Measurements from ENCODE around the gene ACSS1.

The ACSS1 gene

DNA sequence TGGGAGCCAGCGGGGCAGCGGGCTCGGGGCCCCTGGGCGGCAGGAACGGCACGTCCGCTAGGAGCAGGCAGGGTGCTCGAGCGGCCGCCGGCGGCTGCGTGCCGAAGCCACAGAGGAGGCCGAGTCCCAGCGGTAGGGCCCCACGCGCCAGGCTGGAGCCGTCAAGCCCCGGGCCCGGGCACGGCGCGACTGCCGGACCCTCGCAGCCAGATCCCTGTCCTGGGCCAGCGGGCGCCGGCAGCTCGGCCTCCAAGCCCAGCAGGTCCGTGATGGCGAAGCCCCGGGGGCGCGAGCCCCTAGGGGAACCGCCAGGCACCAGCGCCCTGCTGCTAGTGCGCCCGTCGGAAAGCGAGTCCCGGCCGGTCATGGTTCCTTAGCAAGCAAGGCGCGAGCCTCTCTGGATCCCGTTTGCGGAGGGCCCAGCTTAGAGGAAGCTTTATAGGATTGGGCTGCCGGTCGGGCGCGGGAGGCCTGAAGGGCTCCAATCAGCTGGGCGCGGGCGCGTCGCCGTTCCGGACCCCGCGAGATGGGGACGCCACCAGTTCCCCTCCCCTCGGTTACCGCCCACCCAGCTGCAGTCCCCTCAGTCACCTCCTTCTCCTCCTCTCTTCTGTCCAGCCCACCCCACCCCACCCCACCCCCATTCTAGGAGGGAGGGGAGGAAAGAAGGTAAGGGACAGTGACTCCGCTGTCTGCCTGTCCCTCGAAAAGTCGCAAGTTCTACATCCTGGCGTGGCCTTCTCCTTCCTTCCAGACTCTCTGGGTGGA lies 24.0 kb upstream of the ACSS1 start, which contains the start of gene VSX1:
VSX1 (minus strand) TSS at position 412 of the 768 bp plus-strand sequence; CDS start at position 367, 45 bp downstream.
- in situ Hi-C loops (cut with HindIII; ENCODE audit: low pct_ligation_motif_present, low sequenced_read_pairs) = no loop called here
- no peak for TF ChIP-seq CTCF (IDR thresholded peaks at IDR 0.05; ENCODE audit: low read depth, low read length, missing control alignments)
- Histone ChIP-seq H3K36me3 (replicated peaks) (no peaks in the 10 kb centered on the region), H3K27ac (no peak within 1 kb of the TSS), H3K27me3 (replicated peaks) (peaks cover 95% of the 10 kb centered on the region), H3K4me3 (ENCODE audit: low read depth, low read length) (no peak within 1 kb of the TSS)
- DNase-seq = no peak

- in situ Hi-C loops (cut with HindIII; ENCODE audit: low pct_ligation_motif_present, low sequenced_read_pairs) = no loop called here
- Histone ChIP-seq H3K4me3 (ENCODE audit: low read depth, low read length) (no peak overlapping the region), H3K27ac (no peak overlapping the region), H3K36me3 (replicated peaks) (no peaks in the 10 kb centered on the region), H3K27me3 (replicated peaks) (peaks cover 91% of the 10 kb centered on the region)
- TF ChIP-seq CTCF (IDR thresholded peaks at IDR 0.05; ENCODE audit: low read depth, low read length, missing control alignments) = peak; percentile 2
- DNase-seq = no peak
Observed at GRCh38 chr20:25081065-25081729, 23.3 kb upstream of the ACSS1 start.

DNA sequence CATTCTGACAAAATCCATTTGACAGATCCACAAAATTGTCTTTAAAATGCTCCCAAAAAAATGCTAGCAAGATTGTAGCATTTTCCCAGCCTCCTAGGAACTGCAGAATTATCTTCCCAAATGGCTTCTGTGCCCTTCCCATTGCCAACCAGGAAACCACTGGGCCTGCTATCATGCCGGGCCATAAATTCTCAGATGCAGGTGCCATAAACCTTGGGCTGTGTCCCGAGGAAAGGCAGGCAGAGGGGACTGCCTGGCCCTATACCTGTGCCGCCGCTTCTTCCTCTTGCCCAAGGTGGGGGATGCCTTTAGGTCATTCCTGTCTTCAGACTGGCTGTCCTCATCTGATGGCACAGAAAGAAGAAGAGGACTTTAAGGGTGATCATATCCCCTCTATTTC lies 21.2 kb upstream of the ACSS1 start:
- H3K27me3 ChIP-seq (replicated peaks) = peaks cover 82% of the 10 kb centered on the region
- H3K4me3 ChIP-seq (ENCODE audit: low read depth, low read length) = no peak overlapping the region
- DNase-seq = no peak
- no peaks in the 10 kb centered on the region for H3K36me3 ChIP-seq (replicated peaks)
- no peak overlapping the region for H3K27ac ChIP-seq
- no peak for TF ChIP-seq CTCF (IDR thresholded peaks at IDR 0.05; ENCODE audit: low read depth, low read length, missing control alignments)
- in situ Hi-C loops (cut with HindIII; ENCODE audit: low pct_ligation_motif_present, low sequenced_read_pairs) = no loop called here

DNA sequence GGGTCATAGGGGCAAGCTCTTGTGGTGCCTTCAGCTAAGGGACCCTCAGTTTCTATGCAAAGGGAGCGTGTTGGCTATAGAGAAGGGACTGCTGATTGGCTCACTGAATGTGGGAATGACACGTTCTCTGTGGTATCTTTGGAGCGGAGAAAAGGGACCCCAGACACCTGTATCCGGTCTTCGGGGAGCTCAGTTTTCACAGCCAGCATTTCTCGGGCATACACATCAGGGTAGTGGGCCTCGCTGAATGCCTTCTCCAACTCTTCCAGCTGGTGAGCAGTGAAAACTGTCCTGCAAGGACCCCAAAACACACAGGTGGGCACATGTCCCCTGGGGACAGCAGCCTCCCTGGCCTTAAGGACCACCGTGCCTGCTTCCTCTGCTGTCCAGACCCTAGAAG lies 20.7 kb upstream of the ACSS1 start:
- DNase-seq = no peak
- Histone ChIP-seq H3K4me3 (ENCODE audit: low read depth, low read length) (no peak overlapping the region), H3K27me3 (replicated peaks) (peaks cover 78% of the 10 kb centered on the region), H3K36me3 (replicated peaks) (no peaks in the 10 kb centered on the region), H3K27ac (no peak overlapping the region)
- no peak for TF ChIP-seq CTCF (IDR thresholded peaks at IDR 0.05; ENCODE audit: low read depth, low read length, missing control alignments)
- in situ Hi-C loops (cut with HindIII; ENCODE audit: low pct_ligation_motif_present, low sequenced_read_pairs) = no loop called here

GRCh38 chr20:25077610-25078169 lies 19.8 kb upstream of the ACSS1 start:
- in situ Hi-C loops (cut with HindIII; ENCODE audit: low pct_ligation_motif_present, low sequenced_read_pairs) = no loop called here
- Histone ChIP-seq H3K27ac (no peak overlapping the region), H3K36me3 (replicated peaks) (no peaks in the 10 kb centered on the region), H3K4me3 (ENCODE audit: low read depth, low read length) (peak overlapping the region; percentile 12), H3K27me3 (replicated peaks) (peaks cover 71% of the 10 kb centered on the region)
- peak; percentile 7 for TF ChIP-seq CTCF (IDR thresholded peaks at IDR 0.05; ENCODE audit: low read depth, low read length, missing control alignments)
- no peak for DNase-seq
